IPS-18c (cell line): ENCODE data around the gene NPAT.

Source experiments
- H3K4me3 ChIP-seq: 2 replicates; pipeline ENCODE4 v1.7.0; 2013; ENCODE audit warnings: low read depth, mild to moderate bottlenecking, low read length, moderate library complexity; ENCODE audit not compliant: insufficient read depth
- H3K9me3 ChIP-seq: one replicate; pipeline ENCODE4 v1.6.1; 2013; ENCODE audit warnings: mild to moderate bottlenecking, low read length, moderate library complexity; ENCODE audit not compliant: control insufficient read depth, insufficient read depth

NPAT gene

DNA sequence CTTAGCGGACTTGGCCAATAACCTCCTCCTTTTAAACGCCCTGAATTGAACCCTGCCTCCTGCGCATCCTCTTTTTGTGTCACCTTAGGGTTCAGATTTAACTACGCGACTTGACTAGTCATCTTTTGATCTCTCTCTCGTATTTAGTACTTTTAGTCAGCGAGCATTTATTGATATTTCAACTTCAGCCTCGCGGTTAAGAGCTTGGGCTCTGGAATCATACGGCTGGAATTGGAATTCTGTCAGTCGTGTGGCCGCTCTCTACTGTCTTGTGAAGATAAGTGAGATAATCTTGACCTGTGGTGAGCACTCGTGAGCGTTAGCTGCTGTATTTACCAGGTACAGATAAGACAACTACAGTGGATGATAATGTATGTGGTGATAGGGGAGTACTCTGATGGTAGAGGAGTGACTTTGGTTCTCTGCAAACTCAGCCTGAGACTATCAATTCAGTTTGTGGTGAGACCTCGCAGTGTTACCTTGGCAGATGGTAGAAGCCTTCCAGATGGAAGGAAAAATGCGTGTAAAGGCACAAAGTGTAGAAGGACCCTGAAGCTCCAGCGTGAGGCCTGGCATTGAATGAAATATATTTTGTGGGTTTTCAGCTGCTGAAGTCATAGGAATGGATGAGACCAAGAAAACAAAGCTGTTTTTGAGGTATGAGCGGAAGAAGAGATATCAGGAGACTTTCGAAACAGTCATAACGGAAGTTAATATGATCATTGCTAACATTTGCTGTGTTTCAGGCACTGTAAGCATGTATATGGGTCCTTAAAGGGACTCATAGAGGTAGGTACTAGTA, 1.1 kb upstream of the NPAT start:
- Histone ChIP-seq H3K9me3 (no peaks in the 10 kb centered on the region), H3K4me3 (peak overlapping the region; percentile 68)

DNA sequence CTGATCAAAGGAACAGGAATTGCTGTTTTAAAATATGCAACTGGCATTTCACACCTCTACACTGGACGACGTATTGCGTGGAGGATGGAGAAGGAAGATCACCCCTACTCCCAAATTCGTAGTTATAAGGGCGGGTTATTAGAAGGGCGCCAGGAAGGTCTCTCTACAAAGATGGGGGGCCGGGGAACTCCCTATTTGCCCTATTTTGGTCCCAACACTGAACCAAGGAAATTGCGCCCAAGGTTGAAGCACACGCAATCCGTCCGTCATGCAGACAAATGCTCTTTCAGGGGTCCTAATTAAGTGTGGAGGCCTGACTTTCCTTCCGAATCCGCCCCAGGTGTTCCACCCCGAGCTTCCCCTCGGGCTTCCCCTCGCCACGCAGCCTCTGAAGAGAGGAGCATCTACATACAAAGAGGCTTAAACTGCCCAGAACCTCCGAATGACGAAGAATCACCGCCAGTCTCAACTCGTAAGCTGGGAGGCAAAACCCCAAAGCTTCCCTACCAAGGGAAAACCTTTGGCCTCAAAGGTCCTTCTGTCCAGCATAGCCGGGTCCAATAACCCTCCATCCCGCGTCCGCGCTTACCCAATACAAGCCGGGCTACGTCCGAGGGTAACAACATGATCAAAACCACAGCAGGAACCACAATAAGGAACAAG, 396 bp downstream of the NPAT start:
- Histone ChIP-seq H3K4me3 (peak overlapping the region; percentile 68), H3K9me3 (no peaks in the 10 kb centered on the region)

DNA sequence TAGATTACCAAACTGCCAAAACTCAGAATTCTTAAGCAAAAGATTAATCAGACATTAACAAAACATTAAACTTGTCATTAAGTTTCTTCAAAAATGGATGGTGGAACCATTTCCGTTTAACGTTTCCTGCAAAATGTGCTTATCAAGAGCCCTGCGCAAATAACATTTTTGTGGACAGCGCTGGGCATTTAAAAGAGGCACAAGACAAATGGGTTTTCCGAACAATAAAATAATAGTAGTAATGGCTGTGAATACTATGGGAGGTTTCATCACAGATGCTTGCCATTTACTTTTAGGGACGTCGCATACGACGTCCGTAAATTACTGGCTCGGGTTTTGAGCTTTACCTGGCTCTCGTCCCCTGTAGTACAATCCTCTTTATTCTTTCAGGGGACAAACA, 1.1 kb downstream of the NPAT start:
- Histone ChIP-seq H3K4me3 (peak overlapping the region; percentile 68), H3K9me3 (no peaks in the 10 kb centered on the region)

DNA sequence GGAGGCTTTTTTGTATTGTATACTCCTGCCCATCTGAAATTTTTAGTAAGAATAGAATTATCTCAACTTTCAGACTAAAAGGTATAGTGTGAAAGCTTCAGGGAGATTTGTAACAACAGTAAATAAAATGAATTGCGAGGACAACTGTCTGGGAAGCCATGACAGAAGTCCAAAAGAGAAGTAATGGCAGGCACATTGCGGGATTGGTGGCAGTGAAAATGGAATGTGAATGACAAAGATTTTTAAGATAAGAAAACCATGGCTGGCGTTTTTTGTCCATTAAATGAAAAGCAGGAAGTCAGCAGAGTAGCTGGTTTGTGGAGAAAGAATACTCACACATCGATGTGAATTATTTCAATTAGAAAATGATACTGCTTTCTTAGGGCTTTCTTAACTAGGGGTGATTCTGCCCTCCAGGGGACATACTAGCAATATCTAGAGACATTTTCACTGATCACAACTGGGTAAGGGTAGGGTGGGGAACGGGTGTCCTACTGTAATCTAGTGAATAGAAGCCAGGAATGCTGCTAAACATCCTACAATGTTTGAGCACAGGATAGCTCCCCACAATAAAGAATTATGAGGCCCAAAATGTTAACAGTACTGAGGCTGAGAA, 1.6 kb downstream of the NPAT start:
- Histone ChIP-seq H3K9me3 (no peaks in the 10 kb centered on the region), H3K4me3 (peak overlapping the region; percentile 68)

DNA sequence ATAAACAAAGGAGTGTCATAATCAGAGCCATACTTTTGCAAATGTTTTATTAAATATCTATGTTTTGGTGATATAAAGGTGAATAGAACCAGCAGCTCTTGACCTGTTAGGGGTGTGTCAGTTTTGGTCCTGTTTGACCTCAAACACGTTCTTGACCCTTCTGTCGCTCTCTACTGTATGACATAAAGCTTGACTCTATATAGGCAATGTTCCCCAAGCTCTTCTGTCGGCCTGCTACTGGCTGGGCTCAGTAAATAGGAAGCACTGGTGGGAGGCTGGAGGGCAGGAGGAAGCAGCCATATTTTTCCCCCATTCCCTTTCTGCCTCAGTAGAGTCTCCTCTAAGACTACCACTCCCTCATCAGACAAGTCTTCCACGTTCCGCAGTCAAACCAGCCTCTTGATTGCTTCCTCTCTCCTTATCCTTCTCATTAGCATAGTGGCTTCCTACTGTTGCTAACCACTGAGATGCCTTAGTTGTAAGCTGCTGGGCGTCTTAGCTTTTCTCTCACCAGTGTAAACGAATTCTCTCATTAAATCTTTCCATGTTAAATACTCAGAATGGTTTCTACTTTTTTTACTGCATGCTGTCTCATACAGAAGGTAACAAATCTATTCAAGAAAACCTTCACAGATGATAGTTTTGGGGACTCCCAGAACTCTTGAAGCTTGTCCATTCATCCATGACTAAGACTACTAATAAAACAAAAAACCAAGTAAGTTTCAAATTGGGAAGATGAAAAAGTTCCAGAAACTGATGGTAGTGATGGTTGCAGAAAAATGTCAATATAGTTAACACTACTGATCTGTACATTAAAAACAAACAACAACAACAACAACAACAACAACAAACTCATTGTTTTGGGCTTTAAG, 3.3 kb downstream of the NPAT start:
- no peaks in the 10 kb centered on the region for H3K9me3 ChIP-seq
- H3K4me3 ChIP-seq: no peak overlapping the region

DNA sequence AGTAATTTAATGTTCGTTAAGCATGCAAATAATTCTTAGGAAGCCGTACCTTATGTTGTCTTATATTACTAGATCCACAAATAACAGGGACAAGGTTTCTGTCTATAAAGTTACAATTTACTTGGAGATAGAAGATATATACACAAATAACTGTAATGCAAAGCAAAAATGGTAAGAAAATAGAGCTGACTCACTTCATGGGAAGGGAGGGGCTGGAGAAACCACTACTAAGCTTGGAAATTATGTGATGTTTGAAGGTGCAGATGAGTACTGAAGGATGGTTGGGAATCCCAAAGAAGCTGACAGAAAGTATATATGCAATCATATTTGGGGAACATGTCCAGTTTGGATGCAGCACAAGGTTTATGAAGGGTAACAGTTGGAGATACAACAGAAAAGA, 4.0 kb downstream of the NPAT start:
- H3K4me3 ChIP-seq: no peak overlapping the region
- H3K9me3 ChIP-seq: no peaks in the 10 kb centered on the region

DNA sequence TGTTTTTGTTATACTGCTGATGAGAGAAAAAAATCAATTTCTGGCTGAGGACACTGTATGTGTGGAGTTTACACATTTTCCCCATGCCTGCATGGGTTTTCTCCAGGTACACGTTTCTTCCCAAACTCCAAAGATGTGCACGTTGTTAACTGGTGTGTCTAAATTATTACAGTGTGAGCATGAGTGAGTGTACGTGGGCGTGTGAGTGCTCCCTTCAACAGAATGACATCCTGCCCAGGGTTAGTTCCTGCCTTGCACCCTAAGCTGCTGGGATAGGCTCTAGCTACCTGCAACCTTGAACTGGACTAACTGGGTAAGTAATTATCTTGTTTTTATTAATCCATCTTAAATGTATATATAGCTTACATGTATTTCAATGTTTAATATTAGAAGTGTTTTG, 5.5 kb downstream of the NPAT start:
- Histone ChIP-seq H3K9me3 (no peaks in the 10 kb centered on the region), H3K4me3 (no peak overlapping the region)

DNA sequence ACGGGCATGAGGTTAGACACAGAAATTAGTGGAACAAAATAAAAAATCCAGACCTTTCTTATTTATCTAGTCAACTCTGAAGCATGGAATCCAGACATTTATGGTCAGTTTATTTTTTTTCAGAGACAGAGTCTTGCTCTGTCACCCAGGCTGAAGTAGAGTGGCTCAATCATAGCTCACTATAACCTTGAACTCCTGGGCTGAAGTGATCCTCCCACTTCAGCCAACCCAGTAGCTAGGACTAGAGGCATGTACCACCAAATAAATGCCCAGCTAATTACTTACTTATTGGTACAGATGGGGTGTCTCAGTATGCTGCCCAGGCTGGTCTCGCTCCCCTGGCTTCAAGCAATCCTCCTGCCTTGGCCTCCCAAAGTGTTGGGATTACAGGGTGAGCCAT, 8.7 kb downstream of the NPAT start:
- Histone ChIP-seq H3K9me3 (no peaks in the 10 kb centered on the region), H3K4me3 (no peak overlapping the region)

DNA sequence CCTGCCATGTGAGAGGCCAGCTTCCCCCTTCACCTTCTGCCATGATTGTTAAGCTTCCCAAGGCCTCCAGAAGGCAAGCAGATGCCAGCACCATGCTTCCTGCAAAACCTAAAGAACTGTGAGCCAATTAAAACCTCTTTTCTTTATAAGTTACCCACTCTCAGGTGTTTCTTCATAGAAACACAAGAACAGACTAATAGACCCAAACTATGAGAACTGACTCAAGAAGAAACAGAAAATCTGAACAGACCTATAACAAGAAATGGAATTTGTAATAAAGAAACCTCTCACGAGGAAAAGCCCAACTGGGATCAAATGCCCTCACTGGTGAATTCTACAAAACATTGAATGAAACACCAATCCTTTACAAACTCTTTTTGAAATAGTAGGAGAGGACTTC, 12.0 kb downstream of the NPAT start:
- no peaks in the 10 kb centered on the region for H3K9me3 ChIP-seq

DNA sequence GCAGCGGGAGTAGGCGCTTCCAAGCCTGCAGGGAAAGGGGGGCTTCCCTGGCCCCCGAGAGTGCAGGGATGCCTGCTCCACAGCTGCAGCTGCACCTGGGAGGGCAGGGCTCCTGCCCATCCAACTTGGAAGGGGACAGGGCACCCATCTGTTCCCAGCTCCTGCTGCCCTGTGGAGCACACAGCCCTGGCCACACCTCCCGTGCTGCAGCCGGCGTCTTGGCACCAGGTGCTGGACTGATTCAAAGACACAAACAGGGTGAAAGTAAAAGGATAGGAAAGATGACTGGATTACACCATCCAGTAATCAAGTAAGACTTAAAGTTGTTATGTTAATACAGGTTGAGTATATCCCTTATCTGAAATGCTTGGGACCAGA, 14.8 kb downstream of the NPAT start:
- no peaks in the 10 kb centered on the region for H3K9me3 ChIP-seq
- H3K4me3 ChIP-seq: no peak overlapping the region

More for the DNA sequence above, 12.0 kb downstream of the NPAT start:
- H3K4me3 ChIP-seq: no peak overlapping the region

DNA sequence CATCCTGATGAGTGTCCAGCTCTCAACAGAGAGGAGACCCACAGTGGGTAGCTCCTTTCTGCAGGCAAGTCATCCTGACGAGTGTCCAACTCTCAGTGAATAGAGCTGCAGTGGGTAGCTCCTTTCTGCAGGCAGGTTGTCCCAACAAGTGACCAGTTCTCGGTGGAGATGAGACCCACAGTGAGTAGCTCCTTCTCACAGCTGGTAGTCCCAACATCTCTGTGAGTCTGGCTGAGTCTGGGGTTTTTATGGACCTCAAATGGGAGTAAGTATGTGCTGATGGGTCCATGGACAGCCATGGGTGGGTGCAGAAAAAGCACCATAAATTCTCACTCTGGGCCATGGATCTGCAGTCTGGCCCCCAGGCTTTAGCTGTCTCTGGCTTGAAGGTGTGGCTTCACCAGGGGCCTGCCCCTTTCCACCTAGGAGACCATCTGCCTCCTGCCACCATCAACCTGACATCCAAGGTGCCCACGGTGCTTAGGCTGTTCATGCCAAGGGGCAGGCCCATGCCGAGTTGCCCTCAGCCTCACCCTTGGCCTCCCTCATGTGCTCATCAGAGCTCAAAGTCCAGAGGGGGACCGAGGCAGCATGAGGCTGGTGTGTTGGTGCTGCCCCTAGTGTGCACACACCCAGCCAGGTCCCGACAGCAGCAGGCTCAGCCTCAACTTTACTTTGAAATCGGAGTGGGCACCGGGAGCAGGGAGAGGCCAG, 15.3 kb downstream of the NPAT start:
- no peaks in the 10 kb centered on the region for H3K9me3 ChIP-seq
- no peak overlapping the region for H3K4me3 ChIP-seq

DNA sequence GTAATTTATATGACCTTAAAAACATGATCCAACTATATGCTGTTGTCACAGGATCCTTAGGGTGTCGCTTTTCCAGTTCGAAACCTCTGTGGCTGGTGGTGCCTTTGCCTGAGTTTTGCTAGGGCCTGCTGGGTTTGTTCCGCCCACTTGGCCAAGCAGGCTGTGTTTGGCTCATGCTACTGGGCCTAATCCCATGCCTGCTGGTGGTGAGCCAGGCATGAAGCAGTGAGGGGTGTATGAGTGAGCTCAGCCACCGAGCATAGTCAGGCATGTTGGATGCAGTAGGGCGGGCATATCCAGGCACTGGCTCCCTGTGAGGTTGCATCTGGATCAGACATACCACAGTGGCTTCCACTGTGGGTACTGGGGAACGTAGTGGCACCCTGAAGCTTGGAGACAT, 16.3 kb downstream of the NPAT start:
- Histone ChIP-seq H3K4me3 (no peak overlapping the region), H3K9me3 (no peaks in the 10 kb centered on the region)

DNA sequence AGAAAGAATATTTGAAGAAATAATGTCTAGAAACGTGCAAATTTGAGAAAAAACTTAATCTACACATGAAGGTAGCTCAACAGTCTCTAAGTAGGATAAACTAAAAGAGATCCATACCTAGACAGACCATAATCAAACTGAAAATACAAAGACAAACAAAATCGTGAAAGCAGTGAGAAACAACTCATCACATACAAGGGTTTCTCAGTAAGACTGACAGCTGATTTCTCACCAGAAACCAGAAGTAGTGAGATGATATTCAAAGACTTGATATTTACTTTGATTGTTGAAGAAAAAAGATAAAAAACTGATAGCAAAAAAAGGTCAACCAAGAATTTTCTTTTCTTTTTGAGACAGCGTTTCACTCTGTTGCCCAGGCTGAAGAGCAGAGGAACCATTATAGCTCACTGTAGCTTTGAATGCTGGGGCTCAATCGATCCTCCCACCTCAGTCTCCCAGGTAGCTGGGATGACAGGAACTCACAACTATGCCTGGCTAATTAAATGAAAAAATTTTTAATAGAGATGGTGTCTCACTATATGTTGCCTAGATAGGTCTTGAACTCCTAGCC, 17.4 kb downstream of the NPAT start:
- Histone ChIP-seq H3K4me3 (no peak overlapping the region), H3K9me3 (no peaks in the 10 kb centered on the region)

DNA sequence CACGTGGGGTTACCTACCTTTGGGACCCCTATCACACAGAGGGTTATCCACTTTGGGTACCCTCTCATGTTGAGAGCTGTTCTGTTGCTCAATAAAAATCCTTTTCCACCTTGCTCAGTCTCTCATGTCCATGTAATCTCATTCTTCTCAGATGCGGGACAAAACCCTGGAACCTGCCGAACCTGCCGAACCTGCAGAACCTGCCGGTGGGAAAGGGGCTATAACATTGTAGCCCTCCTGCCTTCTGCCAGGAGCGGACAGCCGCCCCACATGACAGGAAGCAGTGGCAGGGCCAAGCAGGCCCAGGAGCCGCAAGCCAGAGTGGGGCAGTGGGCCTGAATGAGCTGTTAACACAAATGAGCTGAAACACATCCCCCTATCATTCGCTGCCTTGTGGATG, 18.1 kb downstream of the NPAT start:
- H3K4me3 ChIP-seq: no peak overlapping the region
- H3K9me3 ChIP-seq: no peaks in the 10 kb centered on the region

DNA sequence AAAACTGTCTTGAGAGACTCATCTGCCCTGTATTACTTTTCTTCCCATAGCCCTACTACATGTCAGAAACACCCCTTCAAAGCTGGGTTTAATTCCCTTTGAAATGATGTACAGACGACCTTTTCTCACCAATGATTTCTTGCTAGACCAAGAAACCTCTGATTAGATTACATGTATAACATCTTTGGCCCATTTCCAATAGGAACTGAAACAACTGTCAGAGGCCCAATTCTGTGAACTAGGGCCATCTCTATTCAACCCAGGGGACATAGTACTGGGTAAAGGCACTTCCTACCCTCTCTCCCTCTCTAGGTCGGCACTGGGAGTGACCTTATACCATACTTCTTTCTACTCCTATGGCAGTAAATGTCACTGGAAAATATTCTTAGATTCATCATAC, 19.4 kb downstream of the NPAT start:
- Histone ChIP-seq H3K4me3 (no peak overlapping the region), H3K9me3 (no peaks in the 10 kb centered on the region)

DNA sequence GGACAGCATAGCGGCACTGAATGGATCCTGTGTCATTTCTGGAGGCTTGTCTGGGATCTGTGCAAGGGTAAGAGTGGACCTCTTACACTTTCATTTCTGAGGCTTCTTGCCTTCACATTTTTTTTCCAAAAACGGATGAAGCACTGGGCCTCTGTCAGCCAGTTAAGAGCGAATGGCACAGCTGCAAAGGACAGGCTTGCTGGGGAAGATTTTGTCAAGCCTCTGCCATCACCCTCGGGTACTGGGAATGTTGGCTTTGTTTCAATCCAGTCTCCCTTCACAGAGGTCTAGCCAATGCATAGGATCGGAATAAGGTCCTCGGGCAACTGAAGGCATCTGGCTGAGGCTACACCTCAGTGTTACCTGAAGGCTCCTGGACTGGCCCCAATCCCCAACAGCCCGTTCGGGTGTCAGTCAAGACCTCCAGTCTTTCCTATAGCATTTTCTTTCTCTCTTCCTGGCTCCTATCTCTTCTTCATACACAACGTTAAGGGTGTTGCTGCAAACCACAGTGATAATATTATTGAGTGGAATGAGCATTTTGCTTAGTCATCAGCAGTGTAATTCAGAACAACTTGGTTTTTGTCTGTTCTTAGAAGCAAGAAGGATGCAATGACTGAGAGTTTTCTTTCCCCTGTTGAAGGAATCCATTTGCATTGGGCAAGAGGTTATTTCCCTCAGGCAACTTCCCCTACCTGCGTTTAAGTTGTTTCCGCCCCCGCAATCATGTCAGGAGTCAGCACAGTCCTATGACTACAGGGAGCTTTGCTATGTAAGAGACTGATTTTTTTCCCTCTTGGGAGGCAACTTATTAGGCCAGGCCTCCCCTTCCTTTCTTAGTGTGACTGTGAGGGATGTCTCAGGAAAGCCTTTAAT, 22.8 kb downstream of the NPAT start:
- Histone ChIP-seq H3K4me3 (no peak overlapping the region), H3K9me3 (no peaks in the 10 kb centered on the region)
